HEK293T (cell line): ENCODE measurements around the gene ACVR1.

Experiments
- CTCF ChIA-PET: fragments of 350-600 bp; formaldehyde crosslinking; extraction: SDS; loops from one replicate; lab custom pipeline; 2021; ENCODE audit warnings: antibody characterized with exemption, inconsistent platforms; lab: Yijun Ruan, JAX
- POLR2A ChIA-PET: fragments of 350-600 bp; formaldehyde crosslinking; extraction: SDS; loops from one replicate; lab custom pipeline; 2020; ENCODE audit warnings: antibody characterized with exemption, inconsistent platforms; lab: Yijun Ruan, JAX
- DNase-seq: peaks from one replicate; pipeline ENCODE4 v3.0.0; 2012; ENCODE audit warnings: mixed read lengths; ENCODE audit errors: extremely low spot score
- ARNT ChIP-seq: fragments of 450-650 bp; IDR thresholded peaks from 2 replicates; pipeline ENCODE4 v1.6.1; 2017; ENCODE audit warnings: mild to moderate bottlenecking
- BHLHE40 ChIP-seq: fragments of 450-650 bp; IDR thresholded peaks from 2 replicates; pipeline ENCODE4 v1.6.1; 2016; ENCODE audit warnings: mild to moderate bottlenecking, moderate library complexity, borderline replicate concordance
- CTBP1 ChIP-seq: fragments of 450-650 bp; IDR thresholded peaks from 2 replicates; pipeline ENCODE4 v1.6.1; 2016; ENCODE audit warnings: borderline replicate concordance
- ELF4 ChIP-seq: fragments of 450-650 bp; IDR thresholded peaks from 2 replicates; pipeline ENCODE4 v1.6.1; 2017; ENCODE audit warnings: antibody characterized with exemption
- FOXA1 ChIP-seq: fragments of 450-650 bp; IDR thresholded peaks from 2 replicates; pipeline ENCODE4 v1.6.1; 2016; ENCODE audit warnings: mild to moderate bottlenecking
- FOXK2 ChIP-seq: fragments of 450-650 bp; IDR thresholded peaks from 2 replicates; pipeline ENCODE4 v1.6.1; 2016; ENCODE audit warnings: mild to moderate bottlenecking
- FOXM1 ChIP-seq: fragments of 450-650 bp; IDR thresholded peaks from 2 replicates; pipeline ENCODE4 v1.6.1; 2017; ENCODE audit warnings: mild to moderate bottlenecking, borderline replicate concordance
- HDGF ChIP-seq: fragments of 450-650 bp; IDR thresholded peaks from 2 replicates; pipeline ENCODE4 v1.6.1; 2017; ENCODE audit warnings: antibody characterized with exemption, borderline replicate concordance
- L3MBTL2 ChIP-seq: fragments of 450-650 bp; conservative IDR thresholded peaks from 2 replicates; pipeline ENCODE4 v1.6.1; 2016; ENCODE audit warnings: mild to moderate bottlenecking
- LEF1 ChIP-seq: fragments of 450-650 bp; IDR thresholded peaks from 2 replicates; pipeline ENCODE4 v1.6.1; 2017; ENCODE audit warnings: mild to moderate bottlenecking, borderline replicate concordance
- NFRKB ChIP-seq: fragments of 450-650 bp; IDR thresholded peaks from 2 replicates; pipeline ENCODE4 v1.6.1; 2016; ENCODE audit warnings: mild to moderate bottlenecking, moderate library complexity
- PKNOX1 ChIP-seq: fragments of 450-650 bp; IDR thresholded peaks from 2 replicates; pipeline ENCODE4 v1.6.1; 2016
- SP1 ChIP-seq: fragments of 450-650 bp; IDR thresholded peaks from 2 replicates; pipeline ENCODE4 v1.6.1; 2017
- SUZ12 ChIP-seq: fragments of 450-650 bp; IDR thresholded peaks from 2 replicates; pipeline ENCODE4 v1.6.1; 2016; ENCODE audit warnings: mild to moderate bottlenecking
- TARDBP ChIP-seq: fragments of 450-650 bp; IDR thresholded peaks from 2 replicates; pipeline ENCODE4 v1.6.1; 2016
- ZNF384 ChIP-seq: fragments of 450-650 bp; IDR thresholded peaks from 2 replicates; pipeline ENCODE4 v1.6.1; 2016

Gene ACVR1

GRCh38 chr2:157876066-157876785, at the start of gene ACVR1:
ACVR1 (minus strand) TSS chr2:157876330; CDS start chr2:157799493, 76,837 bp downstream.
- ChIA-PET CTCF (interaction anchor here (0.6 to 1.0 kb wide), 3 partner anchors 10 to 111 kb away, joined by 3 to 4 read pairs (median 3); no protein-coding TSS in a partner anchor), POLR2A (interaction anchor here (0.9 to 1.9 kb wide), 10 partner anchors 10 to 95 kb away, joined by 3 to 9 read pairs (median 4); no protein-coding TSS in a partner anchor)
- DNase-seq, result peak; percentile 87
- TF ChIP-seq FOXM1 (peak; percentile 4; the same call in 1 of the 2 replicates), PKNOX1 (peak; percentile 62), L3MBTL2 (no peak), SP1 (no peak), NFRKB (no peak), LEF1 (no peak), HDGF (no peak), ELF4 (no peak), FOXA1 (no peak)

- DNase-seq, result no peak
- ChIA-PET POLR2A (no interaction called here), CTCF (no interaction called here)
- TF ChIP-seq HDGF, result no peak
- TF ChIP-seq SP1, result no peak
- no peak for TF ChIP-seq L3MBTL2
- TF ChIP-seq TARDBP, result no peak
- no peak for TF ChIP-seq FOXK2
- no peak for TF ChIP-seq SUZ12
- no peak for TF ChIP-seq LEF1
- TF ChIP-seq NFRKB, result no peak
- no peak for TF ChIP-seq PKNOX1
- no peak for TF ChIP-seq ARNT
Measured at GRCh38 chr2:157925071-157925470, 48.9 kb upstream of the ACVR1 start.

- ChIA-PET POLR2A (no interaction called here), CTCF (no interaction called here)
- no peak for DNase-seq
- TF ChIP-seq SP1 (no peak), PKNOX1 (no peak), ZNF384 (no peak), L3MBTL2 (no peak), LEF1 (no peak), CTBP1 (no peak), SUZ12 (no peak), FOXA1 (no peak)
Measured at GRCh38 chr2:157923598-157924217, 47.6 kb upstream of the ACVR1 start.

GRCh38 chr2:157922815-157923214, 46.7 kb upstream of the ACVR1 start:
- POLR2A ChIA-PET, result no interaction called here
- TF ChIP-seq TARDBP (no peak), ZNF384 (no peak)
- CTCF ChIA-PET, result no interaction called here
- no peak for DNase-seq

GRCh38 chr2:157922336-157922735, 46.2 kb upstream of the ACVR1 start:
- DNase-seq, result no peak
- POLR2A ChIA-PET, result no interaction called here
- CTCF ChIA-PET, result interaction anchor here (0.6 kb wide), 1 partner anchor 25 kb away, joined by 3 read pairs; no protein-coding TSS in a partner anchor
- no peak for TF ChIP-seq FOXK2
- no peak for TF ChIP-seq ZNF384
- TF ChIP-seq ELF4, result no peak
- TF ChIP-seq FOXA1, result no peak
- no peak for TF ChIP-seq FOXM1
- no peak for TF ChIP-seq ARNT
- no peak for TF ChIP-seq SP1
- TF ChIP-seq TARDBP, result no peak
- TF ChIP-seq LEF1, result no peak
- TF ChIP-seq PKNOX1, result no peak
- TF ChIP-seq SUZ12, result no peak
- no peak for TF ChIP-seq NFRKB
- TF ChIP-seq HDGF, result no peak
- no peak for TF ChIP-seq L3MBTL2
- no peak for TF ChIP-seq BHLHE40
- no peak for TF ChIP-seq CTBP1

GRCh38 chr2:157920736-157921135, 44.6 kb upstream of the ACVR1 start:
- no peak for DNase-seq
- CTCF ChIA-PET, result no interaction called here
- TF ChIP-seq BHLHE40 (no peak), PKNOX1 (no peak), SUZ12 (no peak), FOXK2 (no peak), ARNT (no peak)
- POLR2A ChIA-PET, result no interaction called here
